Activated CD4-positive, CD25-positive, alpha-beta regulatory T cell treated with anti-CD3 and anti-CD28 coated beads, Interleukin-2, amount 50 U/mL, for 16 hours (primary cell): ENCODE measurements around the gene AARSD1.
"Not testable (repeated sequence)": the region's sequence is repeated elsewhere in the genome, so short reads cannot be mapped to it uniquely, and the experiment has no call there.

Experiments
- DNase-seq: peaks from one replicate; pipeline ENCODE4 v3.0.0-alpha.2; 2020; ENCODE audit warnings: low read depth, low spot score

Gene AARSD1, protein sequence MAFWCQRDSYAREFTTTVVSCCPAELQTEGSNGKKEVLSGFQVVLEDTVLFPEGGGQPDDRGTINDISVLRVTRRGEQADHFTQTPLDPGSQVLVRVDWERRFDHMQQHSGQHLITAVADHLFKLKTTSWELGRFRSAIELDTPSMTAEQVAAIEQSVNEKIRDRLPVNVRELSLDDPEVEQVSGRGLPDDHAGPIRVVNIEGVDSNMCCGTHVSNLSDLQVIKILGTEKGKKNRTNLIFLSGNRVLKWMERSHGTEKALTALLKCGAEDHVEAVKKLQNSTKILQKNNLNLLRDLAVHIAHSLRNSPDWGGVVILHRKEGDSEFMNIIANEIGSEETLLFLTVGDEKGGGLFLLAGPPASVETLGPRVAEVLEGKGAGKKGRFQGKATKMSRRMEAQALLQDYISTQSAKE

DNA sequence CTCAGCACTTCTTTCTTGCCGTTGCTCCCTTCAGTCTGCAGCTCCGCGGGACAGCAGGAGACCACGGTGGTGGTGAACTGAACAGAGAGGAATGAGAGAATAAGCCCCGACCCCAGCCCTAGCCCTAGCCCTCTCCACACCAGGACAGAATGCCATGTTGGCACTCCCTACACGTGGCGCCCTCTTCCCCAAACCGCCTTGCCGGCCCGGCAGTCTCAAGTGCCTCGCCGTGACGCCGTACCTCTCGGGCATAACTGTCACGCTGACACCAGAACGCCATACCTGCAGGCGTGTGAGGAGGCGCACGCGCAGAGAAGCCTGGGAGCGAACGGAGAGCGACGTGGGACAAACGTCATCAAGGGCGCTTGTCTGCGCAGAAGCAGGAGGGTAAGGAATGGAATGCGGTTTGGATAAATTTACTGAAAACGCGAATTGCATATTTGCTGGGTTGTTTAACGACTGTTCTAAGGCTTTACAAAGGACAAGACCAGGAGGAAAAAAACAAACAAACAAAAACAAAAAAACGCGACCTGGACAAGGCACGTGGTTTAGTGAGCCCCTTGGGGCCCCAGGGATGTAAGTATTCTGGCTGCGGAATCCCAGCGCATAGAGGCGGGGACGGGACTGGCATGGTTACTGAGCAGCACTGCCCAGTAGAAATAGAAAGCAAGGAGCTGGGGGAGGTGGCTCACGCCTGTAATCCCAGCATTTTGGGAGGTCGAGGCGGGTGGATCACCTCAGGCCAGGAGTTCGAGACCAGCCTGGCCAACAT, at the start of gene AARSD1:
Gene AARSD1 (minus strand): TSS at position 294 of the 772 bp plus-strand sequence. CDS start 14 bp downstream, at position 280.
- DNase-seq: peak; percentile 85

DNA sequence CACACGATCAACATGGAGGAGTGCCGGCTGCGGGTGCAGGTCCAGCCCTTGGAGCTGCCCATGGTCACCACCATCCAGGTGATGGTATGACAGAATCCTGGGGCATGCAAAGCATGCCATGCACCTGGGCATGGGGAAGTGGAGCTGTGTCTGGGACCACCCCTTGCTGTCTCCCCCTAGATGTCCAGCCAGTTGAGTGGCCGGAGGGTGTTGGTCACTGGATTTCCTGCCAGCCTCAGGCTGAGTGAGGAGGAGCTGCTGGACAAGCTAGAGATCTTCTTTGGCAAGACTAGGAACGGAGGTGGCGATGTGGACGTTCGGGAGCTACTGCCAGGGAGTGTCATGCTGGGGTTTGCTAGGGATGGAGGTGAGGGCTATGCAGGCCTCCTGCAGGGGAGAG, 49.0 kb upstream of the AARSD1 start:
- DNase-seq: no peak

DNA sequence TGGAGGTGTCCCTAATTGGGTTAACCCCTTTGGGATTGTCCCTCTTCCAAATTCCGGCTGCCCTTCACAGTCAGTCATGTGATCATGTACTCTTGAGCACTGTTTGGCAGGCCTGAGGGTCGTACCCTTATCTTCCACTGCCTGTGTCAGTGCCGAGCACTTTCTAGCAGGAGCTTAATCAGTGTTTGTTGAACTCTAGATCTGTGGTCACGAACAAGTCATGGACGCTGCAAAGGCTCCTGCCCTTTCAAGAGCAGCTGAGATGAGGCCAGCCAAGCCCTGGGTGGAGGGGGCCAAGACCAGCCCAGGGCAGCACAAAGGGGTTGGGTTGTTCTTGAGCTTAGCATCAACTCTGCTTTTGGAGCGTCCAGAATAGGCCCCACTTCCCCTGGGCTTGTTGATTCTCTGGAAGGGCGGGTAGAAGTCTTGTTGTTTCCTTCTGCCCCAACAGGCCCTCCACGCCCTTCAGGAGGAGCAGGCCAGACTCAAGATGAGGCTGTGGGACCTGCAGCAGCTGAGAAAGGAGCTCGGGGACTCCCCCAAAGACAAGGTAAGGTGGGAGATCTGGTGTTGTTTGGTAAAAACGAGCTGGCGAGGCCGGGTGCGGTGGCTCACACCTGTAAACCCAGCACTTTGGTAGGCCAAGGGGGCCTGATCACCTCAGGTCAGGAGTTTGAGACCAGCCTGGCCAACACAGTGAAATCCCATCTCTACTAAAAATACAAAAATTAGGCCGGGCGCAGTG, 47.6 kb upstream of the AARSD1 start:
- DNase-seq: no peak

DNA sequence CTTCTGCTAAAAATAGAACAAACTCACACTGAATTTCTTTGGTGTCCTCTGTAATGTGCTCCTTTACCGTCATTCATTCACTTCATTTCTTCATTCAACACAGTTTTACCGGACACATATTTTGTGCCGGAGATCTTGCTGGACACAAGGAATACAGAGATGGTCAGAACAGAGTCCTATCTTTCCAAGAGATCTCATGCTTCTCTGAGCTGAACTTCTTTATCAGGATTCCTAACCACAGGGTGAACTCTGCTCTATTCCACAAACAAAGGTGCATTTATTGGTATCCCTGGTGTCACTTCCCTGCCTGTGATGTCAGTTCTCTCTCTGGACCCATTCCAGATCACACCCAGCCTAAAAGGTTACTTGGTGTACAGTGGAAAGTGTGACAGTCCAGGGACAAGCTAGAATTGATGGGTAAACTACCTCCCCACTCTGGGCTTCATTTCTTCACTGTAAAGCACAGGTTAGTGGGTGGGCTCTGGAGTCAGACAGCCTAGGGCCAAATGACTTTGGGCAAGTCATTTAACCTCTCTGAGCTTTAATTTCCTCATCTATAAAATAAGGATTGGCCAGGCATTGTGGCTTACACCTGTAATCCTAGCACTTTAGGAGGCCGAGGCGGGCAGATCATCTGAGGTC, 46.5 kb upstream of the AARSD1 start:
- no peak for DNase-seq

DNA sequence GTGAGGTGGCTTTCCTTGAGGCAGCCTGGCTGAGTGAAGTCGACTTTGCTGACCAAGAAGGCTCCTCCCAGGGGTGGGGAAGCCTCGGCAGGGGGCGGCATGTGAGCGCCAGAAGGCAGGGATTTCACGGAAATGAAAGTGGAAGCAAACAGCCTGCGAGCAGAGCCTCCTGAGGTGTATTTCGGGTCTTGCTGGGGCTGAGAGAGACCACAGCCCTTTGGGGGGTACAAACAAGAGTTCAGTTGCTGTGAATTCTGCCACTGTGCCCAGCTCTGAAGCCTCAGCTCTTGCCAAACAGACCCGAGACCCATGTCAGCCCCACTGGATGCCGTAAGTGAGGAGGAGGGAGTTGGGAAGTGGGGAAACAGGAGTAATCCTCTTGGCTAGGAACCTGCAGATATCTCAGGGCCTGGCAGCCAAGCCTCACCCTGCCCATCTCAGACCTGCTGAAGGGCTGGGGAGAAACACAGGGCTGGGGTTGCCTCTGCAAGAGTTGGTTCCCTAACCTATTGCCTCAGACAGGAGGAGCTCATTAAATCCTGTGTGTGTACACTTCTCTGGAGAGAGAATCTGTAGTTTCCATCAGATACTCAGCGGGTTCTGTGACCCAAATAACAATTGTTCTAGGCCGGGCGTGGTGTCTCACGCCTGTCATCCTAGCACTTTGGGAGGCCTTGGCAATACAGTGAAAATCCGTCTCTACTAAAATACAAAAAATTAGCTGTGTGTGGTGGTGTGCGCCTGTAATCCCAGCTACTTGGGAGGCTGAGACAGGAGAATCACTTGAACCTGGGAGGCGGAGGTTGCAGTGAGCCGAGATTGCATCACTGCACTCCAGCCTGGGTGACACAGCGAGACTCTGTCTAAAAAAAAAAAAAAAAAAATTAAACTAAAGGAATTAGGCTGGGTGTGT, 42.6 kb upstream of the AARSD1 start, which contains the start of gene IFI35:
Gene IFI35 (plus strand): TSS at position 146 of the 913 bp plus-strand sequence. CDS start 164 bp downstream, at position 310.
- DNase-seq: peak; percentile 78

DNA sequence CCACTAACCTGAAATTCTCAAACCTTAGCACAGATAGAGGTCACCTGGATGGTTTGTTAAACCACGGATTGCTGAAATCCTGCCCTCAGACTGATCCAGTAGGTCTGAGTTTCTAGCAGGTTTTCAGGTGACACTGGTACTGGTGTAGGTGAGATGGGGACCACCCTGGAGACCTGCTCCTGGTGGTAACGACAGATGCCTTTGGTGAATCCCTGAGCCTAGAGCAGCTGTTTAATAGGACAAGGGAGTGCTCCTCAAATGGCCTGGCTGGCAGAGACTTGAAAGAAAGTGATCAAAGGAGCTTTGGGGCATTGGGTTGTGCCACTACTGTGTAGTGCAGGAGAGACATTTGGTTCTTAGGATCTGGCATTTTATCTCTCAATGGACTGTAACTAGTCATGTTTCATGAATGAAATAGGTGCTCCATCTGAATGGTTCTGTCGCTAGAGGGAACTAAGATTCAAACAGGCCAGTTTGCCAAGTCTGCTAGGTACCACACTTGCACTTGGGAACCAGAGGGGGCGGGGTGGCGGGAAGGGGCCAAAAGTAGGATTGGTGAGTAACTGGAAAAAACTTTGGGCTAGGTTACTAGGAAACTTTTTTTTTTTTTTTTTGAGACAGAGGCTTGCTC, 39.4 kb upstream of the AARSD1 start:
- no peak for DNase-seq

DNA sequence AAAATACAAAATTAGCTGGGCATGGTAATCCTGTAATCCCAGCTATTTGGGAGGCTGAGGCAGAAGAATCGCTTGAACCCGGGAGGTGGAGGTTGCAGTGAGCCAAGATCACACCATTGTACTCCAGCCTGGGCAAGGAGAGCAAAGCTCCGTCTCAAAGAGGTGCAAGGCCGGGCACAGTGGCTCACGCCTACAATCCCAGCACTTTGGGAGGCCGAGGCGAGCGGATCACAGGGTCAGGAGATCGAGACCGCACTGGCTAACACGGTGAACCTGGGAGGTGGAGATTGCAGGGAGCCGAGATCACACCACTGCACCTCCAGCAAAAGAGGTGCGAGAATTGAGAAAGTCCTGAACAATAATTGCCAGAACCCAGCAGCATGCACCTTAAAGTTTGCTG, 36.6 kb upstream of the AARSD1 start:
- not testable (repeated sequence) for DNase-seq

DNA sequence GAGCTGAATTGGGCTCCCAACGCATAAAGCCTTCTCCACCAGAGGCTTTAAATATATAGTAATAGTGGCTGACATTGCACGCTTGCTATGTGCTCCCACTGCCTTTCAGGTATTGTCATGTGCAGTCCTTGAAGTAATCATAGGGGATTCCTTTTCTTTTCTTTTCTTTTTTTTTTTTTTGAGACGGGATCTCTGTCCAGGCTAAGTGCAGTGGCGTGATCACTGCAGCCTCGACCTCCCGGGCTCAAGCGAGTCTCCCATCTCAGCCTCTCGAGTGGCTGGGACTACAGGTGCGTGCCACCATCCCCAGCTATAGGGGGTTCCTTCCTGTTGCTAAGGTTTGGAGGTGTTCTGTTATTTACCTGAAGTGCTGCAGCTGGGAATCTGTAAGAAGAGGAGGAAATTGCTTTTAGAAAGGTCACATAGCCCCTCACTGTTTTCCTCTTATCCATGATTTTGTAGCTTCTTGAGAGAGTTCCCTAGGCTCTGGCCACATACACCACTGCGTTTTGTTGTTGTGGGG, 34.8 kb upstream of the AARSD1 start:
- DNase-seq: no peak

DNA sequence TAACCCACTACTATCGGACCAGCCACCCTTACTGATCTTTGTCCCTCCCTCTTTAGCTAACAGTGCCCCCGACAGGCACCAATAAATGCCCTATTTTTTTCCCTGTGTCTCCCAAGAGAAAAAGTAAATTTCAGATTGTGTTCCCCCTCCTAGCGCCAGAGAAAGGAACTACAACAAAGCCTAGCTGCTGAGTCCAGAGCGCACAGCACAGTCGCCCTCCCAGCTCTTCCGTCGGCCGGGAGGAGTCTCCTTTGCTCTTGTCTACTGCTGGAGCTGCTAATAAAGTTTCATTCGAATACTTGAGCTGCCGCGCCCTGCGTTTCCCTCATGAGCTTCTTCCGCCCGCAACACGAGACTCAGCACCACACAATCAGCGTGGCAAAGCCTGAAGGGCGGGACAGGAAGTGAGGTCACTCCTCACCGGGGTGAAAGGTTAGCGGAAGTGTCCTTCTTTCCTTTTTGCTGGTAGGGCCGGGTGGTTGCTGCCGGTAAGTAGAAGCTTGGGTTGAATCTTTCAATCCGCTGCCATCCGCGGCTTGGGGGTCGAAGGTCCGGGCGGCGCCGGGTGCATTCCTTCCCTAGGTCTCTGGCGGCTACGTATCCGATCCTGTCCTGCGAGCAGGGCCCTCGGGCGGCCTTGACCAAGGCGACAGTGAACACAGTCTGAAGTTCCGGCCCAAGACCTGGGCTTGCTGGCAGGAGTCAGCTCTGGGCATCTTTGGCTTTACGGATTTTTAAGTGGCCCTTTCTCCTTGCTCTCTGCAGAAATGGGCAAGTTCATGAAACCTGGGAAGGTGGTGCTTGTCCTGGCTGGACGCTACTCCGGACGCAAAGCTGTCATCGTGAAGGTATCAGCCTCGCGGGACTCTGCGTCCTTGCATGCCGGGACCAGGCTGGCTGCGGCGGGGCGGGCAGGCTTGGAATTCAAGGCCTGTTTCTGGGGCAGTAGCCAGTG, 34.0 kb upstream of the AARSD1 start, which contains the start of gene RPL27:
Gene RPL27 (plus strand): TSS at position 436 of the 955 bp plus-strand sequence. CDS start 332 bp downstream, at position 768.
- DNase-seq: peak; percentile 96

DNA sequence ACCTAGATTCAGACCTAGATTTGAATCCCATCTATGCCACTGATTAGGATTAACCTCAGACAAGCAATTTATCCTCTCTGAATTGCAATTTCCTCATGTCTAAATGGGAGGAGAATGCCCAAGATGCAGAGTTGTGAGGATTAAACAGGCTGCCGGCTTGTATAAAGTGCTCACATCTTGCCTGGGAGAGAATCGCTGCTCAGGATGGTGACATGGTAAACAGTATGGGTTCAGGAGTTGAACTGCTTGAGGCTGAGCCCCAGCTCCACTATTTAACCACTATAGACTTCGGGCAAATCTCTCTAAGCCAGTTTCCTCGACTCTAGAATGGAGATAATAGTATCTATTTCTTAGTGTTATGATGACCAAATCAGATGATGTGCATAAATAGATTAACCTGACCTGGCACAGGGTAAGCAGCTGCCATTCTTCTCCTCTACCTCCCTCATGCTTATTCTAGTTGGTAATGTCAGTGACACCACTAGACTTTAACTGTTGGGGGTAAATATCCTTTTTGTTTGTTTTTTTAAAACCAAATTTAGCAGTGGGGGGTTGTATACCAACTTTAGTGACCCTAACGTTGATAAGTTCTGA, 33.2 kb upstream of the AARSD1 start:
- no peak for DNase-seq

DNA sequence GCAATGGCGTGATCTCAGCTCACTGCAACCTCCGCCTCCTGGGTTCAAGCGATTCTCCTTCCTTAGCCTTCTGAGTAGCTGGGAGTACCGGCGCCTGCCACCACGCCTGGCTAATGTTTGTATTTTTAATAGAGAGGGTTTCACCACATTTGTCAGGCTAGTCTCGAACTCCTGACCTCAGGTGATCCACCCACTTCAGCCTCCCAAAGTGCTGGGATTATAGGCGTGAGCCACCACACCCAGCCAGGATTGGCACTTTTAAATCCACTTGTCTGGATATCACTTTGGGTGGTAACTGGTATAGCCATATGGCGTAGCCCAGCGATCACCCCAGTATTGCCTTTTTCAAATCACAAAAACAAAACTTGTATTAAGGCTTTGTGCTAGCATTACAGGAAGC, 29.7 kb upstream of the AARSD1 start:
- DNase-seq: not testable (repeated sequence)

DNA sequence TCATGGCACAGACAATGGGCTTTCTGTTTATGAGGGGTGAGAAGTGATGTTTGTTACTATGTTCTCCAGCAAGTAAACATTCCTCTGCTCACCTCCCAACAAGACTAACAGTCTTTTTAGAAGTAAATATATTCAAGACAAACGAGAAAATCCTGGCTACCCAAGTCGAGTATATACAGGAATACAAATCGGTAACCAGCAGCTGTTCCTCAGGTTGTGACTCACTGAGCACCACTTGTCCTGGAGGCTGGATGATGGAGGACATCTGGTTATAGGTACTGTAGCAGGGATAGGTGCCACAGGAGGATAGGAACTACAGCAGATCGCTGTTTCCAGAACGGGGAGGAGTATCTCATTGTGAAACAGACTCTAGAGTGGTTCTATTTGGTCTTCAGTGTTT, 28.6 kb upstream of the AARSD1 start:
- no peak for DNase-seq

DNA sequence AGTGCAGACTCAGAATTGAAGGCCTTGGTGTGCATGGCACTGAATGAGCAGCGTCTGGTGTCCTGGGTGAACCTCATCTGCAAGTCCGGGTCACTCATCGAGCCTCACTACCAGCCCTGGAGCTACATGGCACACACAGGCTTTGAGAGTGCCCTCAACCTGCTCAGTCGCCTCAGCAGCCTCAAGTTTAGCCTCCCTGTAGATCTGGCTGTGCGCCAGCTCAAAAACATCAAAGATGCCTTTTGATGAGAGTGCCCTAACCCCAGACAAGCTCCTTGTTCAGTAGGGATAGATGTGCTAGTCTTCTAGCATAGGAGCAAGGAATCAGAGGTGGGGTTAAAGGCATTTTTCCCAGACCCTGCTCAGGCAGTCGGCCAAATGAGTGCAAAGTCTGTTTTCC, 27.2 kb upstream of the AARSD1 start:
- no peak for DNase-seq

DNA sequence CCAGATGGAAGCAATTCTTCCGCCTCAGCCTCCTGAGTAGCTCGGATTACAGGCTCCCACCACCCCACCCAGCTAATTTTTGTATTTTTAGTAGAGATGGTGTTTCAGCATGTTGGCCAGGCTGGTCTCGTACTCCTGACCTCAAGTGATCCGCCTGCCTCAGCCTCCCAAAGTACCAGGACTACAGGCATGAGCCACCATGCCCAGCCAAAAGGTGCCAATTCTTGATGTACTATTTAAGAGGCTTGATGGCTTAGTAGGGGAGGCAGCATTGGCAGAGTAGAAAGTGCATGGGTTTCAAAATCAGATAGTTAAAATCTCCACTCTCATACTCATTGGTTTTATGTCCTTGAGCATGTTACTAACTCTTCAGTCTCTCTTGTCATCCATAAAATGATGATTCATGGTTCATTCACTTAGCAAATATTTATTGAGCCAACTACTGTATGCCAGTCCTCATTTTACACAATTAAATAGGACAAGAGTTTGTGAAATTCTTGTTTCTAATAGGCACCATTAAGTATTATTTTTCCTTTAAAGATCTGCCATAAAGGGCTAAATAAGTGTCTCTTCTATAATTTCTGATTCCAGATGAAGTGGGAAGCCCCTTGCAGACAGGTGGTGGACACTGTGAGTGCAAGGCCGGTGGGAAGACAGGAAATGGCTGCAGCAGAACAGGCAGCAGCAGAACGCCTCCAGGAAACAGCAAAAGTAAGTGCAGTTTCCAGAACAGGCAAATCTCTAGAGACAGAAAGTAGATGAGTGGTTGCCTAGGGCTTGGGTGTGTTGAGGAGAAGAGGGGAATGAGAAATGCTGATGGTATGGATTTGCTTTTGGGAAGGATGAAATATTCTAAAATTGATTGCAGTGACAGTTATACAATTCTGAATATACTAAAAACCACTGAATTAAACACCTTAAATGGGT, 25.7 kb upstream of the AARSD1 start:
- no peak for DNase-seq

DNA sequence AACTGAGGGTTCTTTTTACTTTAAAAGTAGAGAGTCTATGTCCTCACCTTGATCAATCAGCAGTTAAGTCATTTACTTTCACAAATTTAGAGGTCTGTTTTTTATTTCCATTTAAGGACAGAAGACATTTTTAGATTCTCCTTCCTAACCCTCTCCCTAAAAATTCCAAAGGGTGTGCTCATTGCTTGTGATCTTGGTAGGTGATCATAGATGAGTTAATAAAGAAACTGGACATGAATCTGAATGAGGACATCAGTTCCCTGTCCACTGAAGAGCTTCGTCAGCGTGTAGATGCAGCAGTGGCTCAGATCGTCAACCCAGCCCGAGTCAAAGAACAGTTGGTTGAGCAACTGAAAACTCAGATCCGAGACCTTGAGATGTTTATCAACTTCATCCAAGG, 24.9 kb upstream of the AARSD1 start:
- DNase-seq: no peak

DNA sequence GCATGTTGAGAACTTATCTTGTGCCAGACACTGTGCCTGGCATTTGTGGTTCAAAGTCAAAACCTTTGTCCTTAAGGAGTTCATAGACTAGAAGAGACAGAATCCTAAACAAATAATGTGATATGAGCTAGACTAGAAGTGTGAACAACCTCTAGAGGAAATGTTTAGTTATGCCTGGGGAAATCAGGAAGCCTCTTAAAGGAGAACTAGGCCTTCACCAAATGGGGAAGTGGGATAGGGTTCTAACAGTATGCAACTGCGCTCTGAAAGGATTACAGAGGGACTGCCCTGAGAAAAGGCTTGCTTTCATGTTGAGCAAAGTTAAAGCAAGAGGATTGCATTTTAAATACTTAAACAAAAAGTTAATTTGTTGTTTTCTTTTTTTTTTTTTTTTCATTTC, 21.0 kb upstream of the AARSD1 start:
- DNase-seq: no peak

DNA sequence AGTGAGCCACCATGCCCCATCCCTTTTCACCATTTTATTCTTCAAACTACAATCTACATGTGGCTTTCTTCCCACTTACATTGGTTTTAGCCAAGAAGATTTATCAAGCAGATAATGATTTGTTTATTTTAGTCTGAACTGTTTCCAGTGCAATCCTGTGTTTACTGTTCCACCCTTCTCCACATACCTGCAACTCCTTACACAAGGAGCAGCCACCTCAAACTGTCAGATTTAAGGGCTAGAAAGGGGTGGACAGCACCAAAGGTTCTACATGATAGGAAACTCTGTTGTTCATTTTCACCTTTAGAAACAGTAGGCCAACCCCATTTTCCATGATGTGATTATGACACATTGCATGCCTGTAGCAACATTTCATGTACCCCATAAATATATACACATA, 18.0 kb upstream of the AARSD1 start:
- no peak for DNase-seq
